ENCODE measurements around the gene ATAD2B.

The ATAD2B gene

GRCh38 chr2:23826040-23826439, 100.9 kb downstream of the ATAD2B start:
- no peaks in the 10 kb centered on the region for H4K20me1 ChIP-seq (ENCODE audit: insufficient read depth, low read length)
- no peaks in the 10 kb centered on the region for H3K79me2 ChIP-seq (ENCODE audit: low read length)
- no peak overlapping the region for H3K27ac ChIP-seq (ENCODE audit: low read length)
- H3K36me3 ChIP-seq (replicated peaks; ENCODE audit: low read depth, low read length) = peaks cover 2% of the 10 kb centered on the region
- no peaks in the 10 kb centered on the region for H3K27me3 ChIP-seq (ENCODE audit: low read depth, low read length)
- no peak overlapping the region for H2AFZ ChIP-seq (ENCODE audit: low read depth, low read length)
- H3K9me3 ChIP-seq (ENCODE audit: insufficient read depth, low read length) = no peaks in the 10 kb centered on the region
- peaks cover 15% of the 10 kb centered on the region for H3K4me1 ChIP-seq (ENCODE audit: low read length)
- no peak overlapping the region for H3K9ac ChIP-seq (ENCODE audit: low read length)
- no peak overlapping the region for H3K4me3 ChIP-seq (ENCODE audit: low read length)
- no peak overlapping the region for H3K4me2 ChIP-seq (ENCODE audit: low read length)
- TF ChIP-seq, protein P1, sequence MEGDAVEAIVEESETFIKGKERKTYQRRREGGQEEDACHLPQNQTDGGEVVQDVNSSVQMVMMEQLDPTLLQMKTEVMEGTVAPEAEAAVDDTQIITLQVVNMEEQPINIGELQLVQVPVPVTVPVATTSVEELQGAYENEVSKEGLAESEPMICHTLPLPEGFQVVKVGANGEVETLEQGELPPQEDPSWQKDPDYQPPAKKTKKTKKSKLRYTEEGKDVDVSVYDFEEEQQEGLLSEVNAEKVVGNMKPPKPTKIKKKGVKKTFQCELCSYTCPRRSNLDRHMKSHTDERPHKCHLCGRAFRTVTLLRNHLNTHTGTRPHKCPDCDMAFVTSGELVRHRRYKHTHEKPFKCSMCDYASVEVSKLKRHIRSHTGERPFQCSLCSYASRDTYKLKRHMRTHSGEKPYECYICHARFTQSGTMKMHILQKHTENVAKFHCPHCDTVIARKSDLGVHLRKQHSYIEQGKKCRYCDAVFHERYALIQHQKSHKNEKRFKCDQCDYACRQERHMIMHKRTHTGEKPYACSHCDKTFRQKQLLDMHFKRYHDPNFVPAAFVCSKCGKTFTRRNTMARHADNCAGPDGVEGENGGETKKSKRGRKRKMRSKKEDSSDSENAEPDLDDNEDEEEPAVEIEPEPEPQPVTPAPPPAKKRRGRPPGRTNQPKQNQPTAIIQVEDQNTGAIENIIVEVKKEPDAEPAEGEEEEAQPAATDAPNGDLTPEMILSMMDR (IDR thresholded peaks at IDR 0.05; ENCODE audit: low read depth, low read length) = no peak
- no peak for TF ChIP-seq EZH2phosphoT487 (IDR thresholded peaks at IDR 0.05; ENCODE audit: low read depth)

DNA sequence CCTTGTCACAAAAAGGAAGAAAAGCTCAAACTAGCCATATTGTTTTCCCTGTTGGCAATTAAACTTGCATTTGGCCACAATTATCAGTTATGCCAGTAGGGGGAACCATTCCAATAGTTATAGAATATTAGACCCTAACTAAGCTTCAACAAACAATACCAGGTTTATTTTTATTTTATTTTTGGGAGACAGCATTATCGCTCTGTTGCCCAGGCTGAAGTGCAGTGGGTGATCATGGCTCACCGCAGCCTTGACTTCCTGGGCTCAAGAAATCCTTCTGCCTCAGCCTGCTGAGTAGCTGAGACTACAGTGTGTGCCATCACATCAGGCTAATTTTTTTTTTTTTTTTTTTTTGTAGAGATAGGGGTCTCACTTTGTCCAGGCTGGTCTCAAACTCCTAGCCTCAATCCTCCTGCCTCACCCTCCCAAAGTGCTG, 102.1 kb downstream of the ATAD2B start:
- no peak overlapping the region for H3K9ac ChIP-seq (ENCODE audit: low read length)
- peaks cover 2% of the 10 kb centered on the region for H3K36me3 ChIP-seq (replicated peaks; ENCODE audit: low read depth, low read length)
- no peaks in the 10 kb centered on the region for H3K9me3 ChIP-seq (ENCODE audit: insufficient read depth, low read length)
- H3K4me1 ChIP-seq (ENCODE audit: low read length) = peaks cover 15% of the 10 kb centered on the region
- no peak overlapping the region for H2AFZ ChIP-seq (ENCODE audit: low read depth, low read length)
- no peaks in the 10 kb centered on the region for H3K27me3 ChIP-seq (ENCODE audit: low read depth, low read length)
- H4K20me1 ChIP-seq (ENCODE audit: insufficient read depth, low read length) = no peaks in the 10 kb centered on the region
- H3K4me3 ChIP-seq (ENCODE audit: low read length) = no peak overlapping the region
- TF ChIP-seq, protein P1 (IDR thresholded peaks at IDR 0.05; ENCODE audit: low read depth, low read length) = peak; percentile 75
- no peak for TF ChIP-seq EZH2phosphoT487 (IDR thresholded peaks at IDR 0.05; ENCODE audit: low read depth)
- no peaks in the 10 kb centered on the region for H3K79me2 ChIP-seq (ENCODE audit: low read length)
- H3K4me2 ChIP-seq (ENCODE audit: low read length) = no peak overlapping the region
- H3K27ac ChIP-seq (ENCODE audit: low read length) = no peak overlapping the region

DNA sequence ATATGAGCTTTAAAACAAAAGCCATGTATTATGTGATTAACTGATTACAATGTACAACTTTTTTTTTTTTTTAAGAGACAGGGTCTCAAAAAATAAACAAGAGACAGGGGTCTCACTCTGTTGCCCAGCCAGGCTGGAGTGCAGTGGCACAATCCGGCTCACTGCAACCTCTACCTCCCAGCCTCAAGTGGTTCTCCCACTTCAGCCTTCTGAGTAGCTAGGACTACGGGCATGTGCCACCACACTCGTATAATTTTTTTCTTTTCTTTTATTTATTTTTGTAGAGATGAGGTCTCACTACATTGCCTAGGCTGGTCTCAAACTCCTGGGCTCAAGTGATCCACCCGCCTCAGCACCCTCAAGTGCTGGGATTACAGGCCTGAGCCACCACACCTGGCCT, 103.1 kb downstream of the ATAD2B start:
- H3K36me3 ChIP-seq (replicated peaks; ENCODE audit: low read depth, low read length) = peaks cover 2% of the 10 kb centered on the region
- no peak overlapping the region for H3K4me3 ChIP-seq (ENCODE audit: low read length)
- H3K9me3 ChIP-seq (ENCODE audit: insufficient read depth, low read length) = no peaks in the 10 kb centered on the region
- H3K4me1 ChIP-seq (ENCODE audit: low read length) = peaks cover 15% of the 10 kb centered on the region
- H3K4me2 ChIP-seq (ENCODE audit: low read length) = no peak overlapping the region
- H3K27me3 ChIP-seq (ENCODE audit: low read depth, low read length) = no peaks in the 10 kb centered on the region
- no peak overlapping the region for H3K9ac ChIP-seq (ENCODE audit: low read length)
- H4K20me1 ChIP-seq (ENCODE audit: insufficient read depth, low read length) = no peaks in the 10 kb centered on the region
- no peak overlapping the region for H3K27ac ChIP-seq (ENCODE audit: low read length)
- no peak for TF ChIP-seq EZH2phosphoT487 (IDR thresholded peaks at IDR 0.05; ENCODE audit: low read depth)
- TF ChIP-seq, protein P1 (IDR thresholded peaks at IDR 0.05; ENCODE audit: low read depth, low read length) = no peak
- H2AFZ ChIP-seq (ENCODE audit: low read depth, low read length) = no peak overlapping the region
- no peaks in the 10 kb centered on the region for H3K79me2 ChIP-seq (ENCODE audit: low read length)

DNA sequence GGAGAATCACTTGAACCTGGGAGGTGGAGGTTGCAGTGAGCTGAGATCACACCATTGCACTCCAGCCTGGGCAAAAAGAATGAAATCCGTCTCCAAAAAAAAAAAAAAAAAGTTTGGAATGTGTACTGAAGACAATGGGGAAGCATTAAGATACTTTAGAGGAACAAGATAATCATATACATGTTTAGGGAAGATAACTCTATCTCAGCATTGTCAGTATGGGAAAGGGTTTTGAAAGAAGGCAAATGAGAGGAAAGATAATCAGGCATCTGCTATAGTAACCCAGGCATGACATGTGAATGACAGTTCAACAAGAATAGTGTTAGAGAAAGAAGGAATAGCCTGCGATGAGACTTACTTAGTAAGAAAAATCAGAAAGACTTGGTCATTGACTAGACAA, 112.0 kb downstream of the ATAD2B start:
- Histone ChIP-seq H3K36me3 (replicated peaks; ENCODE audit: low read depth, low read length) (no peaks in the 10 kb centered on the region), H3K79me2 (ENCODE audit: low read length) (no peaks in the 10 kb centered on the region), H3K4me2 (ENCODE audit: low read length) (no peak overlapping the region), H3K27me3 (ENCODE audit: low read depth, low read length) (no peaks in the 10 kb centered on the region), H3K9ac (ENCODE audit: low read length) (no peak overlapping the region), H3K27ac (ENCODE audit: low read length) (no peak overlapping the region), H3K9me3 (ENCODE audit: insufficient read depth, low read length) (no peaks in the 10 kb centered on the region), H3K4me3 (ENCODE audit: low read length) (no peak overlapping the region), H4K20me1 (ENCODE audit: insufficient read depth, low read length) (no peaks in the 10 kb centered on the region), H2AFZ (ENCODE audit: low read depth, low read length) (no peak overlapping the region), H3K4me1 (ENCODE audit: low read length) (no peaks in the 10 kb centered on the region)
- TF ChIP-seq, protein P1 (IDR thresholded peaks at IDR 0.05; ENCODE audit: low read depth, low read length) = no peak
- no peak for TF ChIP-seq EZH2phosphoT487 (IDR thresholded peaks at IDR 0.05; ENCODE audit: low read depth)
